Gastrocnemius medialis (tissue), 4 donors: ENCODE measurements around the gene CCSER1. TPM values are rescaled to one million over a fixed set of nuclear protein-coding genes. Genes with fewer than 3 reads are reported as not detected.

Experiments used
- ATAC-seq, 2 donors: fragments of 150-250 bp; one replicate each; pipeline ENCODE4 v1.9.1; 2016
- DNase-seq, 2 donors: peaks; one replicate each; pipeline ENCODE4 v3.0.0-alpha.2; 2019
- H3K27ac ChIP-seq, 4 donors: fragments of 200-600 bp; sonication (generic); 1 replicate in 1 of 4; 2 replicates in 3 of 4; pipeline ENCODE4 v1.5.1; 2016 to 2018; ENCODE audit warnings: mild to moderate bottlenecking in 2 of 4, moderate library complexity in 1 of 4
- H3K27me3 ChIP-seq, 3 donors: fragments of 200-600 bp; sonication (generic) in 2 of 3; 1 replicate in 1 of 3; 2 replicates in 2 of 3; pipeline versions ENCODE4 v1.5.1 to v1.6.0; 2016 to 2019; ENCODE audit warnings: mild to moderate bottlenecking in 1 of 3, moderate library complexity in 1 of 3
- H3K36me3 ChIP-seq, 2 donors: fragments of 200-600 bp; sonication (generic) in 1 of 2; one replicate each; pipeline ENCODE4 v1.5.1; 2017 to 2018
- H3K4me1 ChIP-seq, 2 donors: fragments of 200-600 bp; sonication (generic) in 1 of 2; one replicate each; pipeline ENCODE4 v1.5.1; 2016 to 2017; ENCODE audit warnings: mild to moderate bottlenecking in 2 of 2
- H3K4me3 ChIP-seq, 4 donors: fragments of 200-600 bp; sonication (generic) in 3 of 4; 1 replicate in 1 of 4; 2 replicates in 3 of 4; pipeline ENCODE4 v1.5.1; 2016 to 2019; ENCODE audit warnings: mild to moderate bottlenecking in 2 of 4
- H3K9me3 ChIP-seq, 3 donors: fragments of 200-600 bp; sonication (generic) in 2 of 3; 1 replicate in 1 of 3; 2 replicates in 2 of 3; pipeline ENCODE4 v1.5.1; 2016 to 2019
- CTCF ChIP-seq, 5 experiments: fragments of 450-650 bp in 3 of 5; fragments of 200-600 bp in 2 of 5; sonication (generic) in 2 of 5; IDR thresholded peaks in 4 of 5; conservative IDR thresholded peaks in 1 of 5; 1 replicate in 4 of 5; 2 replicates in 1 of 5; pipeline ENCODE4 v1.5.1; 2016 to 2019; ENCODE audit warnings: antibody characterized with exemption in 5 of 5, mild to moderate bottlenecking in 3 of 5, moderate library complexity in 3 of 5
- POLR2A ChIP-seq, 2 donors: fragments of 450-650 bp; IDR thresholded peaks; one replicate each; pipeline ENCODE4 v1.6.1; 2017; ENCODE audit warnings: antibody characterized with exemption in 2 of 2, mild to moderate bottlenecking in 2 of 2, moderate library complexity in 2 of 2
- in situ Hi-C, 4 donors: fragments of 200-750 bp; cut with MboI; loops; one replicate each; pipeline versions ENCODE4 v1.15.0 to v1.8.0; 2017; ENCODE audit warnings: low sequenced_read_pairs in 4 of 4
- intact Hi-C: fragments of 100-400 bp; cut with DNase I; formaldehyde crosslinking; loops from one replicate; pipeline ENCODE4 v1.15.1; 2023; ENCODE audit warnings: low total_unique reads
- total RNA-seq, 4 donors: library from RNA; depleted of rRNA; stranded (reverse); fragments of >200 nt; gene quantifications; one replicate each; pipeline versions ENCODE4 v1.1.0 to v1.2.3, GENCODE V29; 2016

The CCSER1 gene
- total RNA-seq, 4 donors from 2014 or later: 0.39 to 0.83 (median 0.63) TPM

GRCh38 chr4:91222014-91222413 lies 1094.8 kb downstream of the CCSER1 start:
- ATAC-seq (no peak), DNase-seq (no peak)
- no peaks in the 10 kb centered on the region for H3K36me3 ChIP-seq
- in situ Hi-C loops: no loop called here
- H3K9me3 ChIP-seq: no peaks in the 10 kb centered on the region
- intact Hi-C loops: no loop called here
- no peak overlapping the region for H3K4me3 ChIP-seq
- H3K27ac ChIP-seq: no peak overlapping the region
- TF ChIP-seq POLR2A (IDR thresholded peaks at IDR 0.05) (no peak), CTCF (IDR thresholded peaks at IDR 0.05 in 4 of 5, conservative IDR thresholded peaks at IDR 0.05 in 1 of 5) (no peak)
- H3K4me1 ChIP-seq: no peaks in the 10 kb centered on the region
- no peaks in the 10 kb centered on the region for H3K27me3 ChIP-seq

DNA sequence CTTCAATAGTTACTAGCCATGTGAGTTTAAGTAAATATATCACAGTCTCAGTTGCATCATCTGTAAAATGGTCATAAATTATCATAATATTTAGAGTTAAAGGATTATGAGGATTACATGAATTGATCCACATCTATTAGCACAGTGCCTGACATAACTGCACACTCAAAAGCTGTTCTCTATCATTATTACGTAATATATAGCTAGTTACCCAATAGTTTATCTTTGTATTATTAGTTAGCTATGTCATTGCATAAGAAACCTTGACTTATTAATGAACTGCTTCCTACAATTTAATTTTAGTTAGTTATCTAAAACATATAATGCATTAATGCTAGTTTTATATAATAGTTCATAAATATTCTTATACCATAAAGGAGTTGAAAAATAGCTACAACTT lies 1099.7 kb downstream of the CCSER1 start:
- Histone ChIP-seq H3K27me3 (no peaks in the 10 kb centered on the region), H3K9me3 (no peaks in the 10 kb centered on the region), H3K36me3 (no peaks in the 10 kb centered on the region), H3K4me3 (no peak overlapping the region), H3K27ac (no peak overlapping the region), H3K4me1 (no peaks in the 10 kb centered on the region)
- ATAC-seq (no peak), DNase-seq (no peak)
- in situ Hi-C loops (no loop called here), intact Hi-C loops (no loop called here)
- TF ChIP-seq POLR2A (IDR thresholded peaks at IDR 0.05) (no peak), CTCF (IDR thresholded peaks at IDR 0.05 in 4 of 5, conservative IDR thresholded peaks at IDR 0.05 in 1 of 5) (no peak)

- Histone ChIP-seq H3K27ac (no peak overlapping the region), H3K4me1 (no peaks in the 10 kb centered on the region), H3K27me3 (no peaks in the 10 kb centered on the region), H3K4me3 (no peak overlapping the region), H3K9me3 (no peaks in the 10 kb centered on the region), H3K36me3 (no peaks in the 10 kb centered on the region)
- in situ Hi-C loops: no loop called here
- ATAC-seq: no peak
- no peak for DNase-seq
- no peak for TF ChIP-seq CTCF (IDR thresholded peaks at IDR 0.05 in 4 of 5, conservative IDR thresholded peaks at IDR 0.05 in 1 of 5)
- TF ChIP-seq POLR2A (IDR thresholded peaks at IDR 0.05): no peak
- intact Hi-C loops: no loop called here
These were observed 1101.5 kb downstream of the CCSER1 start for GRCh38 chr4:91228659-91229058.

DNA sequence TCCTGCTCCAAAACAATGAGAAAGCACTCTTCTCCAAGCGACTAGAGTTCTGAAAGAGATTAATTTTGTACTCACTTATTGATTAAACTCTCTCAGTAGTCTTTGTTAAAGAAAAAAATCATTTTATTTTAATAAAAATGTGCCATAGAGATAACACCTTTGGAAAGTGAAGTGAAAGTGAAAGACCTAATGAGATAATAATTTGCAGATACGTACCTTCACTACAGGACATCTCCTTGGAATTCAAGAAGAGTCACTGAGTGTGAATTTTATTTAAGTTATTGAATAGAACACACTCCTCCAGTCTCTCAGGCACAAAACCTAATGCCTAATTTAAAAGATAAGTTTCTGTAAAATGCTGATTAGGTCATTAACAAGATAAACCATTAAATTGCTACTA lies 1106.0 kb downstream of the CCSER1 start:
- Histone ChIP-seq H3K4me3 (no peak overlapping the region), H3K36me3 (no peaks in the 10 kb centered on the region), H3K27me3 (no peaks in the 10 kb centered on the region), H3K9me3 (no peaks in the 10 kb centered on the region), H3K27ac (no peak overlapping the region), H3K4me1 (no peaks in the 10 kb centered on the region)
- no peak for TF ChIP-seq CTCF (IDR thresholded peaks at IDR 0.05 in 4 of 5, conservative IDR thresholded peaks at IDR 0.05 in 1 of 5)
- TF ChIP-seq POLR2A (IDR thresholded peaks at IDR 0.05): no peak
- no peak for DNase-seq
- intact Hi-C loops (no loop called here), in situ Hi-C loops (no loop called here)
- ATAC-seq: no peak

GRCh38 chr4:91243132-91243531 lies 1115.9 kb downstream of the CCSER1 start:
- H3K27ac ChIP-seq: no peak overlapping the region
- H3K9me3 ChIP-seq: no peaks in the 10 kb centered on the region
- in situ Hi-C loops: no loop called here

More at GRCh38 chr4:91243132-91243531, 1115.9 kb downstream of the CCSER1 start:
- no peak overlapping the region for H3K4me3 ChIP-seq
- no peaks in the 10 kb centered on the region for H3K36me3 ChIP-seq
- no peak for ATAC-seq
- intact Hi-C loops: no loop called here
- TF ChIP-seq POLR2A (IDR thresholded peaks at IDR 0.05) (no peak), CTCF (IDR thresholded peaks at IDR 0.05 in 4 of 5, conservative IDR thresholded peaks at IDR 0.05 in 1 of 5) (no peak)
- H3K27me3 ChIP-seq: no peaks in the 10 kb centered on the region
- no peak for DNase-seq
- no peaks in the 10 kb centered on the region for H3K4me1 ChIP-seq
